ENCODE results near the gene GNGT1.

DNA sequence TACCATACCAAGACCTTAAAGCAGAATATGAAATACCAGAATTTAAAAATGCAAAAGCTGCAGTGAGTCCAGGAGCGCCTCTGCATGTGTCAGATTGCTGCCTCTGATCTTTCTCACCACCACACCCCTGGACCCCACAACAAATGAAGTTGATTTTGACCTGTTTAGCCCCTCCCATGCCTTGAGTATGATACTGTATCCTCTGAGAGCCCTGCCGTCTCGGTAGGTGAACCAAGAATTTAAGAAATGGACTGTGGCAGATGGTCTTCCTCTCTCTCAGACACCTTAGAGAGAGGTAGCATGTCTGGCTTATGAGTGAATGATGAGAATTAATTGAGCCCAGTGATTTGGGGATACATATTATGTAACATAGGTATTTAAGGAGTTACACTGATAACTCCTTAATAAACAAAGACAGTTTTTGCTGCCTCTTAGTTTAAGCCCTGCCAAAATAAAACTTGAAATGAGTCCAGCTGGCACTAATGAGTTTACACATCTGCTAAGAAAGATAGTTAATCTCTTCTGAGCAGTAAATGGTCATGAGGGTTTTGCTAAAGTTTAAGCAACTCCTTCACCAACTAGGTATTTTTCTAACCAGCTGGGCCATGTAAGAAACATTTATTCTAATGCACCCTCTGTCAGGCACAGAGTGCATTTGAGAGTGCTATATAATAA, 11.3 kb upstream of the GNGT1 start:
- no peak for TF ChIP-seq CTCF (IDR thresholded peaks at IDR 0.05)
- TF ChIP-seq POLR2A (IDR thresholded peaks at IDR 0.05): no peak
